ENCODE results near the gene PLA2G2C.

Gene PLA2G2C

DNA sequence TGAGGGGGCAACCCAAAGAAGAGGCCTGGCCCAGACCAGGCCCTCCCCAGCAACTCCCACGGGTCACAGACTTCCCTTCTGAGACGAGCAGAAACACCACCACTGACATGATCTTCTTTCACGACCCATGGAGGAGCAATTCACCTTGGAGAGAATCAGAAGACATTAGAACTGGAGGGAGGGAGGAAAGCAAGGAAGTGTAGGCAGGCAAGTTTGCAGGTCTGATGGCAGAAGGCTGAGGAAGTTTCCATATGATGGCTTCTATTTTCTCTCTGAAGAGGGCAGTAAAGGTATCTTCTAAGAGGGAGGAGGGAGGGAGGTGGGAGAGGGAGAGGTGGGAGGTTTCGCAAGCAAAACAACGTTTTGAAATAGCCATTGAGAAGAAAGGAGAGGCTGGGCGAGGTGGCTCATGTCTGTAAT is 1.8 kb downstream of the PLA2G2C start:
- no peak for DNase-seq (ENCODE audit: low read depth in 3 of 3)

DNA sequence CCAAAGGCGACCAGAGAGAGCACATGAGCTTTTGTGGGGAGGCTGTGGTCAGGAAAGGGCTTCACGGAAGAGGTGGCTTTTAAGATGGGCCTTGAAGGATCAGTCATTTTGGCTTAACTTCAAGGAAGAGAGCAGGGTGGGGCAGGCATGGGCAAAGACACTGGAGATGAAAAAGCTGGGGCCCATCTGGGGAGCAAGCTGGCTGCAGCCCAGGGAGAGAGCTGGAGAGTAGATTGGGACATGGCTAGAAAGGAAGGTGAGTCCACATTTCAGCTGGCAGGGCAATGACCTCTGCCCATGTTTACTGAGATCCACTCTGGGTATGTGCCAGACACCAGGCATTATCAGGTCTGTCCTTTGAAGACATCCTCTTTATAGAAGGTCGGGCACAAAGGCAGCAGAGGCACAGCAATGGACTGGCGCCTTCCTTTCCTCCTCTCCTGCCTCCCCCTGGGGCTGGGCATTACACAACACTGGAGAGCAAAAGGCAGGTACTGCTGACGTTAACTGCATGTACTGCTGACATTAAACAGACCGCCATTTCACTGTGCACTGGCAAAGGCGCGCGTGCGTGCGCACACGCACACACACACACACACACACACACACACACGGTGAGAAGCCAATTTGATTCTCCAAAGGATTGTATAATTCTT is 2.6 kb downstream of the PLA2G2C start:
- DNase-seq (ENCODE audit: low read depth in 3 of 3) = no peak

DNA sequence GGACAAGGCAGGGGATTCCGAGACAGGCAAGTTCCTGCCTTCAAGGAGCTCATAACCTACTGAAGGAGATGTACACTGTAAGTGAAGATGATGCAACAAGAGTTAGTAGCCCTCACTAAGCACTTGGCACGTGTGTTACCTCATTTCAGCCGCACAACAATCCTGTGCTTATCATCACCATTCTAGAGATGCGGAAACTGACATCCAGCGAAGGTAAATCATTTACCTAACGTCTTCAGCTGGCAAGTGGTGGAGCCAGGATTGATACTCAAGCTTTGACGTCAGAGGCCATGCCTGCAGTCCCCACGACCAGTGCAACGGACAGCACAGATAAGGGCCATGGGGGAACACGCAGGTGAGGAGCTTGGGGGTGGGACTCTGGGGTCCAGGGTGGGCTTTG is 3.3 kb downstream of the PLA2G2C start:
- no peak for DNase-seq (ENCODE audit: low read depth in 3 of 3)

DNA sequence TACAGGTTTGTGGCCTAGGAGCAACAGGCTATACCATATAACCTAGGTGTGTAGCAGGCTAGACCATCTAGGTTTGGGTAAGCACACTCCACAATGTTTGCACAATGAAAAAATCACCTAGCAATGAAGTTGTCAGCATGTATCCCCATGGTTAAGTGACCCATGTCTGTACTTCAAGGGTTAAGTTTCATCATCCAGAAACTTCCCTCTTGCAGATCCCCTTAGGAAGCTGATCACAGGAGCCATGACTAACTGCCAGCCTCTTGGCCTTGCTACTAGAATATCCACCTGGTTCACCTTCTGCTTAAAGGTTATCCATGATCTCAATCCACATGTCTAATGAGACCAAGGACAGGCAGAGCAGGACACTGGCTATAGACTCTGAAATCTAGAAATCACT is 3.9 kb downstream of the PLA2G2C start:
- no peak for DNase-seq (ENCODE audit: low read depth in 3 of 3)

DNA sequence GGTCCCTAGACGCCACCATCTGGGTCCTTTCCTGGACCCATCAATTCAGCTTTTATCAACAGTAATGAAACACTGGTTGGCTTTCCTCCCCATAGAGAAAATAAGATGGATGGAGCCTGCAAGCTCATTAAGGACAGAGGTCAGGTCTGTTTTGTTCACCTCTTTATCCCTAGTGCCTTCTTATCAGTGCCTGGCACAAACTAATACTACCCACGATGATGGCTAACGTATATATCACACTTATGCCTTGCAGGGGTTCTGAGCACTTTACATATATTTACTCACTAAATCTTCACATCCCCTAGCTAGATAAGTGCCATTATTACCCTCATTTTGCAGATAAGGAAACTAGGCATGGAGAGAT is 5.5 kb downstream of the PLA2G2C start:
- no peak for DNase-seq (ENCODE audit: low read depth in 3 of 3)

DNA sequence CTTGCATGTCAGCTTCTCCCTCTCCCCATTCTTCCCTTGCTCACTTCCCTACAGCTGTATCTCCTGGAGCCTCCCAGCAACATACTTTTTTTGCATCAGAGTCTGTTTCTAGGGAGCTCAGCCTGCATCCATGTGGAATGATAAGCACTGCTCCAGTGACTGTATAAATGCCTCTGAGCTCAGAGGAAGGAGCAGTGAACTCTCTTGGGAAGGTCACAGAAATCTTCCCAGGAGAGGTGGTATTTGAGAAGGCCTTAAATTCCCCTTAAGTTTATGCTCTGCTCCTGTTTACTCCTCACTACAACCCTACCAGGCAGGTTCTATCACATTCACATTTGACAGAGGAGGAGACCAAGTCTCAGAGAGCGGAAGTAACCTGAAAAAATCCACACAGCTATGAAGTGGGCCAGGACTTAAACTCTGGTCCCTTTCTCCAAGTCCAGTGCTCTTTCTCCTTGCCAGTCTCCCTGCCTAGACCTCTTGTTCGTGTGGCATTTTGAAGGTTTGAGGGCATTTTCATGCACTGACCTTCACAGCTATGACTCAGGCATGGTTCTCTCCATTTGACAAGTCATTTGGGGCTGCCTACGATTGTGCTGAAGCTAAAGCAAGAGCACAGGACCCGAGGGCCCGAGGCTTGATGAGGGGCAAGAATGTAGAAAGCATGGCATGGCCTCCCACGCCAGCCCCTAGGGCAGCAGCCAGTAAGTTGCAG is 6.0 kb downstream of the PLA2G2C start:
- no peak for DNase-seq (ENCODE audit: low read depth in 3 of 3)

DNA sequence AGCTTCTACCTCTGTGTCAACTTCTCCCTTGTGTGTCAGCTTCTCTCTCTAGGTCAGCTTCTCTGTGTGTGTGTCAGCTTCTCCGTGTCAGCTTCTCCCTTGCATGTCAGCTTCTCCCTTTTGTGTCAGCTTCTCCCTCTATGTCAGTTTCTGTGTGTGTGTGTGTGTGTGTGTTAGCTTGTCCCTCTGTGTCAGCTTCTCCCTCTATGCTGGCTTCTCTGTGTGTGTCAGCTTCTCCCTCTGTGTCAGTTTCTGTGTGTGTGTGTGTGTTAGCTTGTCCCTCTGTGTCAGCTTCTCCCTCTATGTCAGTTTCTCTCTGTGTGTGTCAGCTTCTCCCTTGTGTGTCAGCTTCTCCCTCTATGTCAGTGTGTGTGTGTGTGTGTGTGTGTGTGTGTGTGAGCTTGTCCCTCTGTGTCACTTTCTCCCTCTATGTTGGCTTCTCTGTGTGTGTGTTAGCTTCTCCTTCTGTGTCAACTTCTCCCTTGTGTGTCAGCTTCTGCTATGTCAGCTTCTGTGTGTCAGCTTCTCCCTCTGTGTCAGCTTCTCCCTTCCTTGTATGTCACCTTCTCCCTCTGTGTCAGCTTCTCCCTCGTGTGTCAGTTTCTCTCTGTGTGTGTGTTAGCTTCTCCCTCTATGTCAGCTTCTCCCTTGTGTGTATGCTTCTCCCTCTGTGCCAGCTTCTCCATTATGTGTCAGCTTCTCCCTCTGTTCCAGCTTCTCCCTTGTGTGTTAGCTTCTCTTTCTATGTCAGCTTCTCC is 6.8 kb downstream of the PLA2G2C start:
- no peak for DNase-seq (ENCODE audit: low read depth in 3 of 3)

DNA sequence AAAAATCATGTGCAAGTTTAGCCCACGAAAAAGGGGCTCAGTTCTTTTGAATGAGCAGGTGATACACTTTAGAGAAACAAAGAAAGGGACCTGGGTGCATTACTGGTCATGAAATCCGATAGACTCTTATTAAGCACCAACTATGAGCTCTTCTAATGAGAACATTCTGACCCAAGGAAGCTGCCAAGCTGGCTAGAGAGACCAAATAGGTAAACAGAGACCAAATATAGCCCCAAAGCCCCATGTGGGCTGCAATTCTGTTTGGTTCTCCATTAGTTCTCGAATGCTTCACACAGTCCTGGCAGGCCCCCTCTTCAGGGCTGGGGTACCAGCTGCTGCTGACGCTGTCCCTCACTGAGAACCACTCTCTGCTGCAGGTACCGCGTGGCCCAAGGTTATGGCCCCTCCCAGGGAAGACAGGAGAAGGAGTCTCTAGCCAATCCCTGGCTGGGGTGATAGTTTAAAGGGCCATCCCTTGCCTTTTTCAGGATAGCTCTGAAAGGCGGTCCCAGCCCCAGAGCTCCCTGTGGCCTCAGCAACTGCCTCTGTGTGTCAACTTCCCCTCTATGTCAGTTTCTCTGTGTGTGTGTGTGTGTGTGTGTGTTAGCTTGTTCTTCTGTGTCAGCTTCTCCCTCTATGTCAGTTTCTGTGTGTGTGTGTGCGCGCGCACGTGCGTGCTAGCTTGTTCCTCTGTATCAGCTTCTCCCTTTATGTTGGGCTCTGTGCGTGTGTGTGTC is 7.5 kb downstream of the PLA2G2C start:
- no peak for DNase-seq (ENCODE audit: low read depth in 3 of 3)

DNA sequence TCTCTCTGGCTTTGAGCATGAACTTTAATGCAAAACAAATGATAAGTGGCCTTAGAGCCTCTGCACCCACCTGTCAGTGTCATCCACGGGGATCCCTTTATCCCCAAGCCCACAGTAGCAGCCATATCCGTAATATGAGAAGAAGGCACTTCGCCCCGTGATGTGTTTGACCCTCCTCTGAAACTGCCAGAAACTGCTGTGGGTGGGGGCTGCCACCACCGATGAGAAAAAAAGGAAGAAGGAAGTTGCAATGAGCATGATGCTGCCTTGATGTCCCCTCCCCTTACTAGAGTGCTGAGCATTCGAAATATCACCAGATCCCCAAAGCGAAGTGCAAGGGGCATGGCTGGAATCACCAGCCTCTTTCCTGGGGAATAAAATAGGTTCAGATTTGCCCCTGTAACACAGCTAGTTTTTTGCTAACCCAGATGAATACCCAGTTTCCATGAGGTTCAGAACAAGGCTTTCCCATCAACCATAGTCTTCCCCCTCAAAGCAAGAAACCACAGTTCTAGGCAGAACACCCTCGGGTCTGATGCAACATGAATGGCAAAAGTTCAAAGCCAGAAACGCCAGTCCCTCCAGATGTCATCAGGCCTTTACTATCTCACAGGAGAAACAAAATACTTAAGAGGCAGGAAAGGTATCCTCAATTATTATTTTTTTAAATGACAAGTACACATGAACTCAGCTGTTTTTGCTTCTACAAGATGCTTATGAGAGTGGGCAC is 11.2 kb downstream of the PLA2G2C start:
- DNase-seq (ENCODE audit: low read depth in 3 of 3) = no peak

DNA sequence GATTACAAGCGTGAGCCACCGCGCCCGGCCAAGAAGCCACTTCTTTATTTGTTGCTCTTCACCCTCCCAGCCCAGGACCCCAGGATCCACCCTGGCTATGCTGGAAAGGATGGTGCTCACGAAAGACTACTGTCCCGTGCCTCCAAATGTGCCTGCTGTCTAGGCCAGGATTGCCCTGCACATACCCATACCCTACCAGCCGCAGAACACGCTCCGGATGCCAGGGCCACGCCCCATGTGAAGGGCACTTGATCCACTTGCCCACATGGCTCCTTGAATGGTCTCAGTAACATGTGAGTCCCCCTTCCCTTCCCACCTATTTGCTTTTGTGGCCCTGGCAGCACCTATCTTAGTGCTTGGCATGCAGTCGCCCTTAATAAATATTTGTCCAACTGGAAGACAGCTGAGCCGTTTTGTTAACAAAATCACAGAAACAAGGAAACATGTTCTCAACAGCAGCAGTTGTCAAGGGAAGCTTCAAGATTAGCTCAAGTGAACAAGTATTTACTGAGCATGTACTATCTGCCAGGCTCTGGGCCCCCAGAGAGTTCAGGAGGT is 14.2 kb downstream of the PLA2G2C start:
- no peak for DNase-seq (ENCODE audit: low read depth in 3 of 3)

DNA sequence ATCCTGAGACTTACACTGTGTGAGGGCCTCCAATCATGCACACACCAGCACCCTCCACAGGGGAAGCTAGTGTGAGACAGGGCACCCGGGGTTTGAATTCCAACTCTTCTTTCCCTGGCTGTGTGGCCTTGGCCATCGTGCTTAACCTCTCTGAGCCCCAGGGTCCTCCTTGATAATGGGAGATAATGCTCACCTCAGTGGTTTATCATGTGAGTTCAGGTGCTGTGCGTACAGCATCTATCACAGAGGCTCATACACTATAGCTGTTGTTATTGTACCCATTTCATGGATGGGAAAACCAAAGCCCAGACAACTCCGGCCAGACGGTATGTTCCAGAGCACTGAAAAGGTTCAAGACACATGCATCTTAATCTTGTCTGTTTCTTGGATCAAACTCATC is 16.4 kb downstream of the PLA2G2C start:
- DNase-seq (ENCODE audit: low read depth in 3 of 3) = no peak

DNA sequence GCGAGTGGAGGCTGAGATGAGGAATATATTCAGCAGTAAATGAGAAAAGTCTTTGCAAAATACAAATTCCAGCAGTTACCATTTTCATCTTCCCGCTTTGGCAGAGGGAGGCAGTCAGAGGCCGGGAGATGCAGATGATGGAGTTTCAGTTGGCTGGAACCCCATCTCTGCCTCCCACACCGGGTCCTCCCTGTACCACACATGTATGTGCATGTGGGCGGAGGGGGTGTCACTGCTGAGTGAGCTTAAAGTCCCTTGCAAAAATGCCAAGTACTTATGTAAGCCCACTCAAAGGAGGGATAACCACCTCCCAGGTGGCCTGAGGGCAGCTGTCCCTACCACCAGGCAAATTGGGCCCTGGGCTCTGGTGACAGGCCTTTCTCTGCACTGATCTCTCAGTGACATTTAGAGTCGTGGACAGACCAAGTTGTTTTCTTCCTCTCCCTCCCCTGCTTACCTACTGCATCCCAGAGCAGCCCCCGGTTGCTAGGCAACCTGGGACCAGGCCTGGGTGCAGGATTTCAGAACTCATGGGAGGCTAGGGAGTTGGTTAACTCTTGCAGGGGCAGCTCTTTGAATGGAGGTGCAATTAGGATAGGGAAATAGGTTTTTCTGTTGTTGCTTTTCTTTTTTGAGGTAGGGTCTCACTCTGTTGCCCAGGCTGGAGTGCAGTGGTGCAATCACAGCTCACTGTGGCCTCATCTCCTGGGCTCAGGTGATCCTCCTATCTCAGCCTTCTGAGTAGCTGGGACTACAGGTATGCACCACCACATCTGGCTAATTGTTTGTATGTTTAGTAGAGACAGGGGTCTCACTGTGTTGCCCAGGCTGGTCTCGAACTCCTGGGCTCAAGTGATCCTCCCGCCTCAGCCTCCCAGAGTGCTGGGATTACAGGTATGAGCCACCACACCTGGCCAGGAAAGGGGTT is 17.5 kb downstream of the PLA2G2C start:
- no peak for DNase-seq (ENCODE audit: low read depth in 3 of 3)

DNA sequence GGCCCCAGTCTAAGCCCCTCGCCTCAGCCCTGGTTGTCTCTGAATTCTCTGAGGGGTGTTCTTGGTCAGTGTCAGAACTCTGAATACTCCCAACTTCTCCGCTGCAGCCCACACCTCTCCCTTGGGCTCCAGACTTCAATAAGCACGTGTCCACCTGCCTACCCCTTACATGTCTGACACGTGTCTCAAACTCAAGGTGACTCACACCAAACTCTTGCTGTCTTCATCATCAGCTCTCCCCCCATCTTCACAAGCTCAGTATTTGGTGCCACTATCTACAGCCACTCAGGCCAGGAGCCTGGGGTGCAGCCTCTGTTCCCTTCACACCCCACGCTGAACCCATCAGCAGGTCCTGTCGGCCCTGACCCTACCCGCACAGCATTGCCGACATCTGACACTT is 19.2 kb downstream of the PLA2G2C start:
- DNase-seq (ENCODE audit: low read depth in 3 of 3) = no peak

DNA sequence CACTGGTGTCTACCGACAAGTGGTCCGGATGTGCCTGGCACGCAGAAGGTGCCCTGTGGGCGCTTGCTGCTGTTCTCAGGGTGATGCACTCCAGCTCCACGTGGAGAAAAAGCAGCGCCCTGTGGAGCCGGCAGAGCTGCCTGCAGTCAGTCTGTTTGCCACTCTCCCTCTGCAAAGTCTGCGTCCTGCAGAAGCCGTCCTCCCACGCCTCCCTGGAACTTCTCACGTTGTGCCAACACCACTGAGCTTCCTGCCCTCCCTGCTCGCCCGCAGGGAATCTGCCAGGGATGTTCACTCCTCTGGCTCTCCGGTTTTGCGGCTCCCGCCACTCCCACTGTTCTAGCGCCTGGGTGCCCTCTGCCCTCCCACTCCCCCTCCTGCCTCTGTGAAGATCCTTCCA is 20.3 kb downstream of the PLA2G2C start:
- DNase-seq (ENCODE audit: low read depth in 3 of 3) = no peak

DNA sequence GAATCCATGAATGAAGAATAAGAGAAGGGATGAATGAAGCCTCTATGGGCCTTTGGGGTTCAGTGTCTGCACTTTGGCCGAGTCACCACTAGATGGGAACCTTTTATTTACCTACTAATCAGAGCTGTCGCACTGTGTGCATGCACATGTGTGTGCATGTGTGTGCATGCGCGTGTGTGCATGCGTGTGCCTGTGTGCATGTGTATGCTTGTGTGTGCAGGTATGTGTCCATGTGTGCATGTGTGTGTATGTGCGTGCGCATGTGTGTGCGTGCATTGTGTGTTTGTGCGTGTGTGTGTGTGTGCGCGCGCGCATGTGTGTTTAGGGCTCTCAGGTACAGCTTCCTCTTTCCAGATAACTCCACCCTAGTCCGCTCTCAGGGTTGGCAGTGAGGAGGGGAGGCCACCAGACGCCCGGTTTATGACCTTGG is 20.8 kb downstream of the PLA2G2C start:
- no peak for DNase-seq (ENCODE audit: low read depth in 3 of 3)

DNA sequence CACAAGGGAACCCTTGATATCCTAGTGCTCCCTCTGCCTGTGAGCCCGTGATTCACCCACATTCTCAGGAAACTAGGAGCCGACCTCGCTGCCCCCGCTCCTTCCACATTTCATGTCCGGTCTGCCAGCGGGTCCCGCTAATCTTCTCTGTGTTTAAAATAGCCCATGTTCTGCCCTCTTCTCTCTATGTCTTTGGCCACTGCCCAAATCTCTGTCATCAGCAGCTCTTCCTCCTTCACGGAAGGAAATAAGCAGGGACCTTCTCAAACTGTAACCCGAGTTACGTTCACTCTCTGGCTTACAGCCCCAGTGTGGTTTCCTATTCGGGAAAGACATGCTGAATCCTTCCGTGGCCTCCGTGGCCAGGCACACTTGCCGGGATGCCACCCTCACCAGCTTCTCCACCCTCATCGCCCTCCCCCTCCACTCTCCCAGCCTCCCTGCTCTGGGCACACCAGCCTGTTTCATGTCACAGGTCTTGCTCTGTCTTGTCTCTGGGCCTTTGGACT is 21.6 kb downstream of the PLA2G2C start:
- no peak for DNase-seq (ENCODE audit: low read depth in 3 of 3)

DNA sequence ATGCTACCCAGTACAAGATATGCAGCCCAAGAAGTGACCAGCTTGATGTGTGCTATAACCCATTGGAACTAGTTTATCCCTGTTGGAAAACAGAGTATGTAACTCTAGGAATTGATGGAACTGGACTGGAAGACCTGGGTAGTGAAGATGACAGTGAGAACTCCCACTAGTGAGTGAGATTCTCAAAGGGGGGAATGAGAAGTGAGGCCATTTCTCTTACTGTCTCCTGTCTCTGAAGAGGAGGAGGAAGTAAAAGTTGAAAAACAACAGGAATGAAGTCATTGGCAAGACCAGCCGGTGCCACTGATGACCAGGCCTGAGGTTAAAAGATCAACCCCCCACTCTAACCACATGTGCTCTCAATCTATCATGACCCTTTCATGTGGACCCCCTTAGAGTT is 26.3 kb downstream of the PLA2G2C start:
- no peak for DNase-seq (ENCODE audit: low read depth in 3 of 3)

DNA sequence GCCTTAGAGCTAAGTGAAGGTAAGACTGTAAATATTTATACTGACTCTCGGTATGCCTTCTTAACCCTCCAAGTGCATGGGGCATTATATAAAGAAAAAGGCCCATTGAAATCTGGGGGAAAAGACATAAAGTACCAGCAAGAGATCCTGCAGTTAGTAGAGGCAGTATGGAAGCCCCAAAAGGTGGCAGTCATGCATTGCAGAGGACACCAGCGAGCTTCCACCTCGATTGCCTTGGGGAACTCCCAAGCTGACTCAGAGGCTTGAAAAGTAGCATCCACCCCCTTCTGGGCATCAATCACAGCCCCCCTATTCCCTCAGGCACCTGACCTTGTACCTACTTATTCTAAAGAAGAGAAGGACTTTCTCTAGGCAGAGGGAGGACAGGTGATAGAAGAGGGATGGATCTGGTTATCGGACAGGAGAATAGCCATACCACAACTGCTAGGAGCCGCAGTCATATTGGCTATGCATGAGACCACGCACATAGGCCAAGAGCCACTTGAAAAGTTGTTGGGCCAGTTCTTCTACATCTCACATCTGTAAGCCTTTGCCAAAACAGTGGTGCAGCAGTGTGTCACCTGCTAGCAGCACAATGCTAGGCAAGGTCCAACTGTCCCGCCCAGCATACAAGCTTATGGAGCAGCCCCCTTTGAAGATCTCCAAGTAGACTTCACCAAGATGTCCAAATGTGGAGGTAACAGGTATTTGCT is 27.8 kb downstream of the PLA2G2C start:
- DNase-seq (ENCODE audit: low read depth in 3 of 3) = peak in 1 of 3 experiments; percentile 15

DNA sequence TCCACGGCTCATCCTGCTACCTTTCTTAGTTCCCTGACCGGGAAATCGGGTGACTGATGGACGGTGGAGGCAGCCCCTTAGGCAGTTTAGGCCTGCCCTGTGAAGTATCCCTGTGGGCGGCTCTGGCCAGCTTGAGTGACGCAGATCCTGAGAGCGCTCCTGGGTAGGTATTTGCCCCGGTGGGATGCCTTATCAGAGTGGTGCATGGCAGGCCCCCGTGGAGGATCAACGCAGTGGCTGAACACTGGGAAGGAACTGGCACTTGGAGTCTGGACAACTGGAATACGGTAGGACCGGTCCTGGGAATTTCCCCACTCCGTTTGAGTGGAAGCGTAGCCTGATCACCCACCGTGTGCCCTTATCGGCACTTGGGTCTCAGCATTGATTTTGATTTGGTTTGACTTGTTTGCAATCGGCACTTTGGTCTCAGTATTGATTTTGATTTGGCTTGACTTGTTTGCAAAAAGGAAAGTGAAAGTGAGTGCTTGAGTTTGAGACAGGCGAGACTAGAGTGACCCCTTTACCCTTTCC is 32.0 kb downstream of the PLA2G2C start:
- DNase-seq (ENCODE audit: low read depth in 3 of 3) = no peak
